H1 (cell line): ENCODE results near the gene DVL2. TPM values are rescaled to one million over a fixed set of nuclear protein-coding genes. Genes with fewer than 3 reads are reported as not detected.

Experiments
- CTCF ChIA-PET: fragments of 300-600 bp; sonication (Branson Sonifier 250); formaldehyde crosslinking; loops from one replicate; lab custom pipeline; 2021; ENCODE audit not compliant: partially characterized antibody; lab: Charles Lee
- POLR2A ChIA-PET: fragments of 300-600 bp; sonication (Branson Sonifier 250); formaldehyde crosslinking; loops from one replicate; lab custom pipeline; 2021; ENCODE audit warnings: inconsistent platforms; ENCODE audit not compliant: partially characterized antibody; lab: Charles Lee
- DNase-seq, 2 experiments: peaks; one replicate each; pipeline versions ENCODE4 v3.0.0 to v3.0.0-alpha.2; 2010 to 2022; ENCODE audit warnings: low spot score in 2 of 2, low read depth in 1 of 2, mixed read lengths in 1 of 2
- FAIRE-seq: peaks from 2 replicates; lab custom pipeline; 2011; peaks lifted over from hg19 to GRCh38; lab: Jason Lieb, UNC
- H2AFZ ChIP-seq: 2 replicates; pipeline ENCODE4 v1.8.1; 2012; ENCODE audit warnings: low read length, inconsistent platforms
- H2AK5ac ChIP-seq: 2 replicates; pipeline ENCODE4 v1.6.1; 2013; ENCODE audit warnings: low read depth, low read length
- H2BK120ac ChIP-seq: replicated peaks from 2 replicates; pipeline ENCODE3; 2013; ENCODE audit warnings: low read depth, low read length, inconsistent platforms
- H2BK12ac ChIP-seq: 2 replicates; pipeline ENCODE4 v1.6.1; 2013; ENCODE audit warnings: low read depth, low read length
- H2BK15ac ChIP-seq: 2 replicates; pipeline ENCODE4 v1.6.1; 2013; ENCODE audit warnings: low read length
- H2BK20ac ChIP-seq: 2 replicates; pipeline ENCODE4 v1.6.1; 2013; ENCODE audit warnings: low read length
- H2BK5ac ChIP-seq: 2 replicates; pipeline ENCODE4 v1.6.1; 2013; ENCODE audit warnings: low read depth, low read length
- H3K14ac ChIP-seq: 2 replicates; pipeline ENCODE4 v1.6.1; 2013; ENCODE audit warnings: inconsistent platforms; ENCODE audit not compliant: insufficient read length
- H3K18ac ChIP-seq: 2 replicates; pipeline ENCODE4 v1.6.1; 2013; ENCODE audit warnings: low read length; ENCODE audit errors: extremely low read depth
- H3K23ac ChIP-seq: 2 replicates; pipeline ENCODE4 v1.6.1; 2013; ENCODE audit warnings: inconsistent platforms; ENCODE audit not compliant: insufficient read length
- H3K23me2 ChIP-seq: 2 replicates; pipeline ENCODE4 v1.6.1; 2013; ENCODE audit warnings: low read depth, low read length
- H3K27ac ChIP-seq: 2 replicates; pipeline ENCODE4 v1.6.1; 2011; ENCODE audit warnings: low read depth, low read length, inconsistent platforms
- H3K27me3 ChIP-seq, 4 experiments: replicated peaks in 1 of 4; 1 replicate in 1 of 4; 2 replicates in 3 of 4; pipeline versions ENCODE4 v1.6.1 to v1.8.1; 2011 to 2013; ENCODE audit warnings: low read length in 3 of 4, mild to moderate bottlenecking in 3 of 4, inconsistent platforms in 2 of 4, mixed read lengths in 2 of 4, moderate library complexity in 1 of 4; ENCODE audit not compliant: control insufficient read depth in 3 of 4, insufficient read depth in 3 of 4; ENCODE audit errors: extremely low read depth in 1 of 4
- H3K36me3 ChIP-seq, 4 experiments: 2 replicates each; pipeline versions ENCODE4 v1.6.1 to v1.8.1; 2011 to 2013; ENCODE audit warnings: mild to moderate bottlenecking in 4 of 4, low read length in 3 of 4, moderate library complexity in 2 of 4, control low read depth in 1 of 4, inconsistent platforms in 1 of 4; ENCODE audit not compliant: insufficient read depth in 4 of 4, control insufficient read depth in 2 of 4
- H3K4ac ChIP-seq: replicated peaks from 2 replicates; pipeline ENCODE3; 2013; ENCODE audit warnings: low read length, low read depth, mixed read lengths, inconsistent platforms; ENCODE audit not compliant: insufficient read length
- H3K4me1 ChIP-seq, 4 experiments: replicated peaks in 1 of 4; 1 replicate in 1 of 4; 2 replicates in 3 of 4; pipeline versions ENCODE4 v1.6.1 to v1.8.1; 2011 to 2013; ENCODE audit warnings: low read length in 3 of 4, inconsistent platforms in 2 of 4, mixed read lengths in 1 of 4; ENCODE audit not compliant: insufficient read depth in 4 of 4, control insufficient read depth in 3 of 4
- H3K4me2 ChIP-seq, 2 experiments: 2 replicates each; pipeline versions ENCODE4 v1.6.1 to v1.8.1; 2011 to 2013; ENCODE audit warnings: low read depth in 2 of 2, low read length in 2 of 2, control low read depth in 1 of 2, inconsistent platforms in 1 of 2, mild to moderate bottlenecking in 1 of 2; ENCODE audit not compliant: insufficient read depth in 1 of 2
- H3K4me3 ChIP-seq, 4 experiments: fragments of 200-600, 300-600 bp in 1 of 4; sonication (generic), shearing (Covaris generic), sonication (Bioruptor Twin) in 1 of 4; 2 replicates each; pipeline versions ENCODE4 v1.5.1 to v1.8.1; 2011 to 2016; ENCODE audit warnings: low read length in 4 of 4, low read depth in 3 of 4, control low read depth in 2 of 4, inconsistent platforms in 2 of 4, mild to moderate bottlenecking in 2 of 4, mixed read lengths in 1 of 4, moderate library complexity in 1 of 4; ENCODE audit not compliant: insufficient read depth in 2 of 4; ENCODE audit errors: extremely low read depth in 1 of 4
- H3K56ac ChIP-seq: replicated peaks from 2 replicates; pipeline ENCODE3; 2013; ENCODE audit warnings: low read depth, mild to moderate bottlenecking, mixed read lengths, low read length, inconsistent platforms; ENCODE audit not compliant: insufficient read length
- H3K79me1 ChIP-seq: 2 replicates; pipeline ENCODE4 v1.6.1; 2013; ENCODE audit warnings: low read depth, low read length, control low read depth
- H3K79me2 ChIP-seq, 2 experiments: 2 replicates each; pipeline versions ENCODE4 v1.6.1 to v1.8.1; 2012 to 2013; ENCODE audit warnings: low read length in 2 of 2, mild to moderate bottlenecking in 2 of 2, inconsistent platforms in 1 of 2; ENCODE audit not compliant: insufficient read depth in 2 of 2, control insufficient read depth in 1 of 2
- H3K9ac ChIP-seq, 4 experiments: replicated peaks in 1 of 4; 1 replicate in 1 of 4; 2 replicates in 3 of 4; pipeline versions ENCODE4 v1.6.1 to v1.8.1; 2011 to 2013; ENCODE audit warnings: low read depth in 3 of 4, low read length in 3 of 4, control low read depth in 2 of 4, mild to moderate bottlenecking in 2 of 4, moderate library complexity in 2 of 4, inconsistent platforms in 1 of 4; ENCODE audit errors: extremely low read depth in 1 of 4
- H3K9me3 ChIP-seq, 2 experiments: 2 replicates each; pipeline versions ENCODE4 v1.6.1 to v1.8.1; 2012 to 2013; ENCODE audit warnings: mild to moderate bottlenecking in 2 of 2, moderate library complexity in 2 of 2, control low read depth in 1 of 2, inconsistent platforms in 1 of 2, low read depth in 1 of 2, low read length in 1 of 2, mixed read lengths in 1 of 2; ENCODE audit not compliant: insufficient read depth in 2 of 2
- H4K20me1 ChIP-seq, 2 experiments: replicated peaks in 1 of 2; 2 replicates each; pipeline versions ENCODE3 to v1.8.1; 2011 to 2013; ENCODE audit warnings: inconsistent platforms in 2 of 2, low read length in 2 of 2, mild to moderate bottlenecking in 1 of 2; ENCODE audit not compliant: insufficient read depth in 2 of 2, control insufficient read depth in 1 of 2
- H4K5ac ChIP-seq: 2 replicates; pipeline ENCODE4 v1.6.1; 2013; ENCODE audit warnings: low read length, low read depth, mixed read lengths, inconsistent platforms; ENCODE audit not compliant: insufficient read length
- H4K8ac ChIP-seq: 2 replicates; pipeline ENCODE4 v1.8.0; 2013; ENCODE audit warnings: mild to moderate bottlenecking, moderate library complexity, low read length, inconsistent platforms; ENCODE audit not compliant: insufficient read depth; ENCODE audit errors: extremely low read depth
- H4K91ac ChIP-seq: replicated peaks from 2 replicates; pipeline ENCODE3; 2013; ENCODE audit warnings: low read length, mixed read lengths, inconsistent platforms; ENCODE audit not compliant: insufficient read length
- ASH2L ChIP-seq: fragments of 200-600, 300-600 bp; sonication (generic); IDR thresholded peaks from one replicate; pipeline ENCODE4 v1.7.1; 2017; ENCODE audit warnings: low read length
- BCL11A ChIP-seq, 2 experiments: IDR thresholded peaks; one replicate each; pipeline ENCODE4 v1.6.1; 2011; ENCODE audit warnings: low read depth in 2 of 2, low read length in 2 of 2, mild to moderate bottlenecking in 2 of 2
- JUN ChIP-seq: IDR thresholded peaks from 2 replicates; pipeline ENCODE4 v1.6.1; 2011; ENCODE audit warnings: low read depth, mild to moderate bottlenecking, improper control_type of control experiment, low read length
- KDM5A ChIP-seq: fragments of 200-600 bp; IDR thresholded peaks from 2 replicates; pipeline ENCODE4 v1.7.1; 2012; ENCODE audit warnings: mild to moderate bottlenecking, low read length, inconsistent platforms, mixed read lengths
- NRF1 ChIP-seq: IDR thresholded peaks from 2 replicates; pipeline ENCODE4 v1.6.1; 2011; ENCODE audit warnings: mild to moderate bottlenecking, low read depth, low read length, improper control_type of control experiment
- POLR2A ChIP-seq, 2 experiments: IDR thresholded peaks; 1 replicate in 1 of 2; 2 replicates in 1 of 2; pipeline ENCODE4 v1.6.1; 2011; ENCODE audit warnings: low read depth in 2 of 2, low read length in 2 of 2, mild to moderate bottlenecking in 2 of 2; ENCODE audit errors: control extremely low read depth in 1 of 2
- RBBP5 ChIP-seq: IDR thresholded peaks from 2 replicates; pipeline ENCODE4 v1.7.1; 2012; ENCODE audit warnings: low read depth, mild to moderate bottlenecking, inconsistent platforms, low read length, moderate library complexity, borderline replicate concordance
- RFX5 ChIP-seq: IDR thresholded peaks from 2 replicates; pipeline ENCODE4 v1.6.1; 2011; ENCODE audit warnings: low read depth, low read length, improper control_type of control experiment, borderline replicate concordance
- RNF2 ChIP-seq: fragments of 200-900, 300-1000 bp; sonication (generic); IDR thresholded peaks from 2 replicates; pipeline ENCODE4 v1.7.1; 2016; ENCODE audit warnings: borderline replicate concordance, low read depth, mild to moderate bottlenecking, antibody characterized with exemption, low read length; ENCODE audit not compliant: poor library complexity, severe bottlenecking; ENCODE audit errors: missing control alignments
- SRF ChIP-seq: IDR thresholded peaks from 2 replicates; pipeline ENCODE4 v1.6.1; 2011; ENCODE audit warnings: mild to moderate bottlenecking, low read depth, low read length, moderate library complexity
- WGBS, 2 experiments: shearing (Covaris generic) in 1 of 2; methylation state at CpG; one replicate each; pipeline versions ENCODE4 v1.1.6 to v1.1.7; 2013 to 2015; ENCODE audit warnings: low lambda C conversion rate in 2 of 2, mixed read lengths in 2 of 2, inconsistent platforms in 1 of 2, low coverage in 1 of 2, missing lambda C conversion rate in 1 of 2; ENCODE audit not compliant: insufficient replicate concordance in 2 of 2, insufficient coverage in 1 of 2, insufficient read length in 1 of 2; ENCODE audit errors: extremely low coverage in 1 of 2, missing lambda C conversion rate in 1 of 2; 5-methylcytosine and 5-hydroxymethylcytosine counted together
- polyA plus RNA-seq, 7 experiments: library from polyadenylated mRNA; depleted of rRNA in 3 of 7; stranded (reverse) in 5 of 7; unstranded in 2 of 7; fragments of >200 nt in 5 of 7; fragments of 200-250 nt in 2 of 7; gene quantifications; 1 replicate in 5 of 7; 2 replicates in 1 of 7; 4 replicates in 1 of 7; pipeline versions ENCODE4 v1.2.1 to v1.2.3, GENCODE V29; 2011 to 2013; ENCODE audit warnings: missing spikeins in 2 of 7, mixed read lengths in 2 of 7
- total RNA-seq: library from RNA; stranded (reverse); fragmentation: NEBNext Ultra II Directional; extraction: Animal tissue kit (Norgen Biotek cat#: 25700); gene quantifications from 2 replicates; pipeline ENCODE4 v1.2.1, GENCODE V29; 2021

Gene DVL2
- total and polyA plus RNA-seq, 2 of the 8 experiments (the other 6 are each of a cell fraction or from before 2014, with no cell fraction given): 19.0 to 59.6 TPM

- Histone ChIP-seq H4K91ac (no peak overlapping the region), H2BK20ac (no peak overlapping the region), H2BK15ac (no peak overlapping the region), H3K23me2 (peaks cover 18% of the 10 kb centered on the region), H4K5ac (no peak overlapping the region), H3K4me2 (peak overlapping the region; percentile 92 to 93; a peak in 3 of 4 replicates), H3K27me3 (no peaks in the 10 kb centered on the region), H2BK5ac (no peak overlapping the region), H2AK5ac (no peak overlapping the region), H3K79me1 (peaks cover 8% of the 10 kb centered on the region; the same call in 1 of the 2 replicates), H2BK12ac (no peak overlapping the region), H2BK120ac (no peak overlapping the region), H3K4me1 (peaks cover 5 to 20% (median 12%) of the 10 kb centered on the region in 4 experiments; a peak in 6 of 7 replicates), H3K79me2 (peaks cover 0 to 48% of the 10 kb centered on the region in 2 experiments; a peak in 2 of 4 replicates), H3K36me3 (peaks cover 12 to 45% (median 30%) of the 10 kb centered on the region in 4 experiments; a peak in 7 of 8 replicates), H3K27ac (no peak overlapping the region; the same call in 1 of the 2 replicates), H4K8ac (no peak overlapping the region), H3K18ac (no peak overlapping the region), H3K4ac (no peak overlapping the region), H3K56ac (no peak overlapping the region), H3K14ac (no peak overlapping the region), H2AFZ (no peak overlapping the region), H3K9ac (no peak overlapping the region), H3K23ac (no peak overlapping the region), H3K4me3 (peak overlapping the region; percentile 19 to 90 (median 77); a peak in 3 of 8 replicates), H3K9me3 (no peaks in the 10 kb centered on the region), H4K20me1 (peaks cover 10 to 15% of the 10 kb centered on the region in 2 experiments)
- ChIA-PET CTCF (interaction anchor here (0.8 to 6.4 kb wide), 4 partner anchors 20 to 208 kb away, joined by 3 to 46 read pairs (median 14); partner anchors contain the start of genes ACADVL and DLG4), POLR2A (interaction anchor here (0.9 to 19.7 kb wide), 10 partner anchors 8 to 84 kb away, joined by 3 to 386 read pairs (median 8); partner anchors contain the start of genes ACADVL, CLDN7, CTDNEP1 and DLG4)
- DNase-seq: no peak
- 84% methylated on average over 4 of the region's 4 CpGs; no CpG with 5 or more reads in 1 of the 2 experiments for WGBS, 2 experiments
- no peak for FAIRE-seq
- TF ChIP-seq SRF (no peak), RNF2 (no peak), NRF1 (no peak), RFX5 (no peak), POLR2A (IDR thresholded peaks at IDR 0.05; ENCODE audit: control extremely low read depth in 1 of 2, low read depth in 2 of 2, low read length in 2 of 2) (no peak), ASH2L (no peak), JUN (no peak), KDM5A (no peak), BCL11A (IDR thresholded peaks at IDR 0.05; ENCODE audit: low read depth in 2 of 2, low read length in 2 of 2) (no peak), RBBP5 (no peak)
Measured at GRCh38 chr17:7240375-7240774, 6.1 kb upstream of the DVL2 start.
